Mucosa of stomach (tissue), 1 donor: ENCODE data around the gene ZFPM1.

Experiments
- H3K27me3 ChIP-seq: one replicate; pipeline ENCODE4 v1.7.0; 2013; ENCODE audit warnings: mild to moderate bottlenecking, low read length; ENCODE audit not compliant: control insufficient read depth, insufficient read depth
- H3K36me3 ChIP-seq: one replicate; pipeline ENCODE4 v1.7.0; 2013; ENCODE audit warnings: low read length; ENCODE audit not compliant: control insufficient read depth, insufficient read depth
- H3K4me1 ChIP-seq: one replicate; pipeline ENCODE4 v1.7.0; 2013; ENCODE audit warnings: mild to moderate bottlenecking, low read length; ENCODE audit not compliant: control insufficient read depth, insufficient read depth
- H3K4me3 ChIP-seq: one replicate; pipeline ENCODE4 v1.7.0; 2013; ENCODE audit warnings: low read length
- H3K9ac ChIP-seq: one replicate; pipeline ENCODE4 v1.7.0; 2013; ENCODE audit warnings: mild to moderate bottlenecking, low read length, moderate library complexity
- H3K9me3 ChIP-seq: one replicate; pipeline ENCODE4 v1.7.0; 2013; ENCODE audit warnings: mild to moderate bottlenecking, low read length, moderate library complexity; ENCODE audit not compliant: control insufficient read depth
- donor health status: Pancreatic carcinoma.

ZFPM1 gene

DNA sequence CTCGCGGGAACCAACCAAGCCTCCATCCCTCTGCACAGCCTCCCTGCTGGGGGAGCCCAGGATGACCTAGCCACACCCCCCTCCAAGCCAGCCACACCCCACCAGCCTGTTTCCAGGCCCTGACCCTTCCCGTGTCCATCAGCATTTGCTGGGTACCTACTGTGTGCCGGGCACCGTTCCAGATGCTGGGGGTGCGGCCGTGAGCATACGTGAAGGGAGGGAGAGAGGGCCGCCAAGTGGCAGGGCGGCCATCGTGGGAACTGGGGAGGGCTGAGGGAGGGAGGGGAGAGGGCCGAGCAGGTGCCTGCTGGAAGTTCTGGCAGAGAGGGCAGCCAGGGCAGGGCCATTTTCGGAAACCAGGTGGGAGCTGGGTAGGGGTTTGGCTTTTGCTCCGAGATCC is 23.1 kb downstream of the ZFPM1 start:
- Histone ChIP-seq H3K9ac (peak overlapping the region; percentile 28), H3K4me1 (peaks cover 95% of the 10 kb centered on the region), H3K36me3 (no peaks in the 10 kb centered on the region), H3K4me3 (no peak overlapping the region), H3K27me3 (no peaks in the 10 kb centered on the region), H3K9me3 (no peaks in the 10 kb centered on the region)

DNA sequence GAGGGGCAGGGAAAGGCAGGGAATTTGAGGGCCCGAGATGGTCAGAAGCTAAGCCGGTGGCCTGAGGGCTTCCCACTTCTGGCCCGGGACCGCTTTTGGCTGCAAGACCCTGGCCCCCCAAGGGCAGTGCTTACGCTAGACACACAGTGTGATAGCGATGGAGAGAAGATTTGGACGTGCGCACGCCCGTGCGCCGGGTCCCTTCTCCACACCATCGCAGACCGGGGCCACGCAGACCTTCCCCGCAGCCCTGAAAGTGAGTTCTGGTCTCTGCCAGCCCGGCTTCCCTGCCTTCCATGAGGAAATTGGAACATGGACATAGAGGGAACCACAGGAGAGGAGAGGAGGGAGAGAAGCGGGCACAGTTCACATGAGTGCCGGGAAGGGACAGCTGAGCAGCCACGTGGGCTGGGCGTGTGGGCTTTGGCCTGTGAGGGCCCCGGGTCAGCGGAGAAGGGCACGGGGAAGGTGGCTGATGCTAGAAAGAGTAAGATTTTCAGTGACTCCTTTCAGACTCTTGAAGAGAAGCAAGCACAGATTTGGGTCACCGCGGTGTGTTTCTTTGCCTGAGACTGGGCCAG is 23.8 kb downstream of the ZFPM1 start:
- Histone ChIP-seq H3K4me1 (peaks cover 94% of the 10 kb centered on the region), H3K9ac (peak overlapping the region; percentile 28), H3K36me3 (no peaks in the 10 kb centered on the region), H3K4me3 (no peak overlapping the region), H3K9me3 (no peaks in the 10 kb centered on the region), H3K27me3 (no peaks in the 10 kb centered on the region)

DNA sequence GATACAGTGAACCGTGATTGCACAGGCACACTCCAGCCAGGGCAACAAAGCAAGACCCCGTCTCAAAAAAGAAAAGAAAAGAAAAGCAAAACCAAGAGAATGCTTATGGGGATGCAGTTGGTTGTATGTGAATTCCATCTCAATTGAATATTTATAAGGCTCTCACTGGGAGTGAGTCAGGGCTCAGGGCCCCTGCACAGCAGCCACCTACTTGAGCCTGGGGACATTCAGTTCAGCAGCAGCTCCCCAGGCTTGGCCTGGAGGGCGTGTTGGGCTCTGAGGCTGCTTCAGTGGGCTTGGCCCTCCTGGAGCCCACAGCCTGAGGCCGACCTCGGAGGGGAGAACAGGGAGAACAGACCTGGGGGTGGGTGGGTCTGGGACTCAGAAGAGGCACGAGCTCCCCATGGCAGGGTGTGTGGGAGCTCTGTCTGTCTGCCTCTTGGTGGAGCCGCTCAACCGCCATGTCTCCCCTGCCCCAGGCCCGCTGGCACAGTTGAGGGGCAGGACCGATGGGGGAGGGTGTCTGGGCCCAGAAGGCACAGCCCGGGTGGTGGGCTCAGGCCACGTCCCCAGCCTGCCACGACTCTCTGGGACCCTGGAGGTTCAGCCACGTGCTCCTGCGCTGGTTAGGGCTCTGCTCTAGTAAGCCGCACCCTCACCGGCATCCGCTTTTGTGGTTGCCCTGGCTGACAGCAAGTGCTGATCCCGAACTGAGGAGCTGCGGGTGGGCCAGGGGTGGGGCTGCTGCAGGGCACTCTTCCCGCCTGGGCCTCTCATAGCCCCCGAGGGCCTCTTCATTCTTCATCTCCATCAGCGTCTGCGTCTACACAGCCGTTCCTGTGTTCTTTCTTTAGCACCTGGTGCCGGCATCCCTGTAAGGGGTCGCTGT is 24.8 kb downstream of the ZFPM1 start:
- H3K27me3 ChIP-seq, result no peaks in the 10 kb centered on the region
- peak overlapping the region; percentile 28 for H3K9ac ChIP-seq
- no peak overlapping the region for H3K4me3 ChIP-seq
- H3K36me3 ChIP-seq, result no peaks in the 10 kb centered on the region
- no peaks in the 10 kb centered on the region for H3K9me3 ChIP-seq
- peaks cover 94% of the 10 kb centered on the region for H3K4me1 ChIP-seq

DNA sequence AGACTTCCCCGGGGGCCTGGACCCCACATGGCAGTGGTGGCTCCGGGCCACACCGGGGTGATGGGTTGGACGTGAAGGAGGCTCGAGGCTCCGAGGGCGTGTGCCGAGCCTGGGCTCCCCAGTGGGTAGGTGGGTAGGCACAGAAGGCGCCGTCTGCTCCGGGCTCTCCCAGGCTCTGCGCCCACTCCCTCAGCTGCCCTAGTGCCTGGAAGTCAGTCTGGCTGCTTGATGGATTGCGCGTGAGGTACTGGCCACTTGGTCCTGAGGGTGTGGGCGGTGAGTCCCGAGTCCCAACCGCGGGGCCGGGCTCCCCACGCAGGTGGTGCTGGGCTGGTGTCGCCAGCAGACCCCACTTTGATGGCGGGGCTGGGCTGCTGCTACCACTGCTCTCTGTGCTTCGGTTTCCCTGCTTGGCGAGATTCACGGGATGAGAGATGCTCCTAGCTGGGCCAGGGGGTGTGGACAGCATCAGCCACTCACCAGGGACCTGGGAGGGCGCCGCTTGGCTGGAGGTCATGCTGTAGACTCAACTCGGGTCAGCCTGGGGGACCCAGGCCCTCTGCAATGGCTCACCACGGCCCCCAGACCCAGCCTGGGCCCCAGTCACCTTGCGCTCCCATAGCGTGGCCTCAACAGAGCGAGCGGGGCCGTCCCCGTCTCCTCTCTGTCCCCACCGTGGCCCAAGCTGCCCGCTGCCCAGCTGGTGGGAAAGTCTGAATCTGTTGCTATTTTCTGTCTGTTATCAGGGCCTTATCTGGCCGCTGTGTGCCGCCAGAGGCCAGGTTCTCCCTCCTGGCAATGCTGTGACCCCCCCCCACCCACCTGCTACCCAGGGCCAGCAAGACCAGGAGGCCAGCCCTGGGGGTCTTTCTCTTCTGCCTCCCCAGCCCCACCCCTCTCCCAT is 26.1 kb downstream of the ZFPM1 start:
- Histone ChIP-seq H3K27me3 (no peaks in the 10 kb centered on the region), H3K4me3 (no peak overlapping the region), H3K9ac (peak overlapping the region; percentile 28), H3K36me3 (no peaks in the 10 kb centered on the region), H3K9me3 (no peaks in the 10 kb centered on the region), H3K4me1 (peaks cover 94% of the 10 kb centered on the region)

DNA sequence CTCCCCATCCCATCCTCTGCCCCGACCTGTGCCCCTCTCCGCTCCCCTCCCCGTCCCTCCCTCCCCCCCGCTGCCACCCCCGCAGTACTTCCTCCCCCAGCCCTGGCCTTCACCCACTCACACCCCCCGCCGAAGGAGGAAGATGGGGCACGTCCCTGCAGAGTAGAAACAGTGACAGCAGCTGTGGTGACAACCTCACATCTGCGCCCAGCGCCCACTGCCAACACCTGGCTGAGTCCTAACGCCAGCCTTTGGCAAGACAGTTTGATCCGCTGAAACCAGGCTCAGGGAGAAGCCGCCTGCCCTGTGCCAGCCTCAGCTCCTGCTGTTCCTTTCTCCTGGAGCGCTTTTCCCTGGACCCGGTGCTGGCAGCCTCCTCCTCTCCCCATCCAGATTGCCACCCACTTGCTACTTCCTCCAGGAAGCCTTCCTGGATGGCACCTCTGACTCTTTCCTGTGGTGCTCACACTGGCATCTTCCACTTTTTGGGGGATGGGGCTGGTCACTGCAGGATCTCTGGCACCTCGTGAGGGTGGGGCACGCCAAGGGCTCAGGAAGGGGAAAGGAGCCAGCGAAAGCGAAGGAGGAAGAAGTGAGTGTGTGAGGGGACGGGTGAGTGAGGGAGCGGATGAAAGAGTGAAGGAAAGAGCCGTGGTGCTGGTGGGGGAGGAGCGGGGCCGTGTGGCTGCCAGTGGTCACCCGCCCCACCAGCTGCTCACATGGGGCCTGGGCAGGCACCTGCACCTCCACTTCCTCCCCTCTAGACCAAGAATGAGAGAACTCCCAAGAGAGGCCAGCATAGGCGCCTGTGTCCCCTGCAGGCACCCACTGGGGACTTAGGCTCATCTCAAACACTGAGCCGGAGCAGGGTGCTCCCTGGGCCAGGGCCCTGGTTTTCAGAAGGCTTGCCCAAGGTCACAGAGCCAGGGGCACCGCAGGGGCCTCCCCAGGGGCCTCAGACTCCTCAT is 27.0 kb downstream of the ZFPM1 start:
- Histone ChIP-seq H3K27me3 (no peaks in the 10 kb centered on the region), H3K9me3 (no peaks in the 10 kb centered on the region), H3K9ac (no peak overlapping the region), H3K4me1 (peaks cover 94% of the 10 kb centered on the region), H3K4me3 (no peak overlapping the region), H3K36me3 (no peaks in the 10 kb centered on the region)

DNA sequence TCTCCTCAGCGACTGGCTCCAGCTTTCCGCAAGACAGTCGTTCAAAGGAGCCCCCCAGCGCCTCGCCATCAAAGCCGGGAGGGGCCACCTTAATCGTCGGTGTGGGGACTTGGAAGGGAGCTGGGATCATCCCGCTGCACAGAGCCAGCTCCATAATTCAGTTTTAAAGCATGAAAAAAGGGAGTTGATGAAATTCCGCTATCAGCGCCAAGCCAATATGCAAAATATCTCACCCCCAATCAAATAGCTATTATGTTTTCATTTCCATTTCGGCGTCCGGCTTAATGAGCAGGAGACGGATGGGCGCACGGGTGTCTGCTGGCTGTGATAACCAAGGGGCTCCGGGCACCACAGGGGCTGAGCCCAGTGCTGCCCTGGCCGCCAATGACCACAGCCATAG is 27.7 kb downstream of the ZFPM1 start:
- no peaks in the 10 kb centered on the region for H3K27me3 ChIP-seq
- H3K4me1 ChIP-seq, result peaks cover 94% of the 10 kb centered on the region
- no peak overlapping the region for H3K9ac ChIP-seq
- no peaks in the 10 kb centered on the region for H3K9me3 ChIP-seq
- H3K36me3 ChIP-seq, result peaks cover 2% of the 10 kb centered on the region
- H3K4me3 ChIP-seq, result no peak overlapping the region

DNA sequence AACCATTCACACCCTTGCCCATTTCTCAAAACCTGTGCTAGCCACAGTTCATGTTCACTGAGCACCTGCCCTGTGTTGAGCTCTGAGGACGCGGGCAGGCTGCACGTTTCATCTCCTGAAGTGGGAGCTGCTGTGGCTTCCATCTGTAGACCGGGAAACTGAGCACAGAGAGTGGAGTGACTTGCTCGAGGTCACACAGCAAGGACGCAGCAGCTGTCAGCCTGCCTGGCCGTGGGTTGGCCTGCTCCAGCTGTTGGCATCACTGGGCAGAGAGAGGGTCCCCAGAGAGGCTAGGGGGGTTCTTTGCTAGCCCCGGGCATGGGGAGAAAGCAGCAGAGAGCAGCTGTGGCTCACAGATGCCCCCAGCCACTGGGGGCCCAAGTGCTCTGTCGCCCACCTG is 28.8 kb downstream of the ZFPM1 start:
- Histone ChIP-seq H3K9ac (peak overlapping the region; percentile 4), H3K4me3 (no peak overlapping the region), H3K36me3 (peaks cover 10% of the 10 kb centered on the region), H3K9me3 (no peaks in the 10 kb centered on the region), H3K4me1 (peaks cover 94% of the 10 kb centered on the region), H3K27me3 (no peaks in the 10 kb centered on the region)

DNA sequence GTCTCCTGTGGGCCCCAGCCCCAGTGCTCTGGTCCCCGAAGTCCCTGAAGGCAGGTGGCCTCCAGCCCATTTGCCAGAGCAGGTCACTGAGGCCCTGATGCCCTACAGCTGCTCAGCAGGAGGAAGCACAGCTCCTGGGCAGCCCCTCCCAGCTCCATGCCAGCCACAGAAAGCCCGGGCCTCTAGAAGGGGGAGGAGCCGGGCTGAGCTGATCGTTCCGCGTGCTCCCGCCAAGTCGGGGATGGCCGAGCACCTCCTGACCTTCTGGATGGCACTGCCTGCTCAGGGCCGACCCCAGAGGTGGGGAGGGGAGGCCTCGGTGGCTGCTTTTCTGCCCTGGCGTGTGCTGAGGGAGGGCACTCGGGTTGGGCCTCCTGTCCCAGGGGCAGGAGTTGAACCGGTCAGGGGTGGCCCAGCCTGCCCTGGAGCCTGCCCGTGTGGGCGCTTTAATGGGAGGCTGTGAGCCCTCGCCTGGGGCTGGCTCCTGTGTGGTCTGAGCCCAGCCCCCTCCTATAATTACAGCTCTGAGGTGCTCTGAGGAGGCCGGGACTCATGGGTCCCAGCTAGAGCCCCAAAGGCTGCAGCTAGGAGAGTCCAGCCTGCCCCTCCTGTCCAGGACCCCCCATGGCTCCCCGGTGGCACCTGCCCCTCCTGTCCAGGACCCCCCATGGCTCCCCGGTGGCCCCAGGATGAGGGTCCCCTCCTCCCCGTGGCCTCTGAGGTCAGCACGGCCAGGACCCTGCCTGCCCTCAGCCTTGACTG is 29.7 kb downstream of the ZFPM1 start:
- Histone ChIP-seq H3K36me3 (peaks cover 10% of the 10 kb centered on the region), H3K4me3 (no peak overlapping the region), H3K9ac (no peak overlapping the region), H3K27me3 (no peaks in the 10 kb centered on the region), H3K9me3 (no peaks in the 10 kb centered on the region), H3K4me1 (peaks cover 95% of the 10 kb centered on the region)

DNA sequence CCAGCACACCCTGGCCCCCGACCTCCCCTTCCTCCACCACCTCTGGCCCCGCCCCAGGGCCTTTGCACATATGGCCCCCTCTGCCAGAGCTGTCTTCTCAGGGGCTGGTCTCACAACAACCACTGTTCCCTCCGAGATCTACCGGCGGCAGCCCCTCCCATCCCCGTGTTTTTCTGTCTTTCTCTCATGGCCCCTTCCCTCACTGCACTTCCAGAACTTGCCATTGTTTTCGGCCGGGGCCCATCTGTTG is 30.2 kb downstream of the ZFPM1 start:
- Histone ChIP-seq H3K9ac (no peak overlapping the region), H3K9me3 (no peaks in the 10 kb centered on the region), H3K36me3 (peaks cover 10% of the 10 kb centered on the region), H3K27me3 (no peaks in the 10 kb centered on the region), H3K4me1 (peaks cover 95% of the 10 kb centered on the region), H3K4me3 (no peak overlapping the region)

DNA sequence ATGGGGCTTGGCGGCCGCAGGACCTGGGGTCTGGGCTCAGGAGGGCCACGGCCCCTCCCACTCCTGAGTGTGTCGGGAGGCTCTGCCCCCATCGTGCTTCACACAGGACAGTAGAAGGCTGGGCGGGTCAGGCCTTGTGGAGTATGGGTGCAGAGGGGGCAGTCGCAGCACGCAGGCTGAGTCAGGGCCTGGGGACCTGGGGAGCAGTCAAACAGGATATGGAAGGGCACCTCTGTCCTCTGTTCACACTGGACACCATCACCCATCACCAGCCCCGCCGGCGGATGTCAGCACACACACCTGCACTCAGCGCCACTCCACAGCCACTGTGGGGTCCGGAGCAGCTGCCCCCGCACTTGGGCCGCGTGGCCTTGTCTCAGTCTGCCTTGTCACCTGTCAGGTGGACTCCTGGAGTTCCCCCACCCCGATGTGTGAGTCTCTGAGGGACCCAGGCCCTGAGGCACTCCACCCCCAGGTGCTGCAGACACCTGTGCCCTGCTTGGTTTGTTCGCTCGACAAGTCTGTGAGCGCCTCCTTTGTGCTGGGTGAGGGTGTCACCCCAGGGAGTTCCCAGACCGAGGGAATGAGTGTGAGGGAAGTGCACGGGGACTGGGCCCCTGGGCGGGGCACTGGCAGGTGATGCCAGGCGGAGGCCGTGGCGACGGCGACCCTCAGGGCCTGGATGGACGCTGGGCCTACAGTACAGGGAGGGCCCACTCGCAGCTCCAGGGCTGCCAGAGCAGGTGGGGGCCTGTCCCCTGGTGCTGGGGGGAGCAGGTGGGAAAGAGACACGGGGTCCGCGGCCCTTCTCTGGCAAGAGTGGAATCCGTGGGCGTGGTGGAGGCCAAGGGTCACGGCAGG is 31.7 kb downstream of the ZFPM1 start:
- peak overlapping the region; percentile 1 for H3K9ac ChIP-seq
- H3K4me1 ChIP-seq, result peaks cover 97% of the 10 kb centered on the region
- no peaks in the 10 kb centered on the region for H3K9me3 ChIP-seq
- peaks cover 10% of the 10 kb centered on the region for H3K36me3 ChIP-seq
- no peaks in the 10 kb centered on the region for H3K27me3 ChIP-seq
- H3K4me3 ChIP-seq, result no peak overlapping the region
